SU-DHL-6 (cell line): Measurements from ENCODE around the gene MTPN.

Source experiments
- H2AFZ ChIP-seq: fragments of 200-600 bp; sonication (generic); 2 replicates; pipeline ENCODE4 v1.6.1; 2014; ENCODE audit warnings: low read depth, mild to moderate bottlenecking, moderate library complexity, mixed read lengths, antibody characterized with exemption, low read length; ENCODE audit not compliant: severe bottlenecking
- H3F3A ChIP-seq: fragments of 200-600 bp; shearing (Covaris generic); 2 replicates; pipeline ENCODE4 v1.6.0; 2016; ENCODE audit warnings: antibody characterized with exemption, mild to moderate bottlenecking; ENCODE audit not compliant: insufficient read depth
- H3K27ac ChIP-seq: fragments of 200-600 bp; sonication (generic); 2 replicates; pipeline ENCODE4 v1.5.1; 2016; ENCODE audit warnings: low read depth, mild to moderate bottlenecking, low read length, moderate library complexity, mixed read lengths
- H3K27me3 ChIP-seq: fragments of 200-600 bp; sonication (generic), shearing (Covaris generic); 2 replicates; pipeline ENCODE4 v1.6.0; 2014; ENCODE audit warnings: mild to moderate bottlenecking, low read length
- H3K36me3 ChIP-seq: fragments of 200-600 bp; sonication (generic); 2 replicates; pipeline ENCODE4 v1.6.1; 2014; ENCODE audit warnings: mild to moderate bottlenecking, low read length, mixed read lengths
- H3K4me2 ChIP-seq: fragments of 300-600, 200-600 bp; shearing (Covaris generic), sonication (generic); 2 replicates; pipeline ENCODE4 v1.6.0; 2014; ENCODE audit warnings: low read length, low read depth, mild to moderate bottlenecking; ENCODE audit not compliant: poor library complexity, severe bottlenecking
- H3K4me3 ChIP-seq: fragments of 200-600 bp; sonication (generic); 2 replicates; pipeline ENCODE4 v1.5.1; 2014; ENCODE audit warnings: antibody characterized with exemption, low read length, mild to moderate bottlenecking, mixed read lengths; ENCODE audit not compliant: insufficient read depth, poor library complexity, severe bottlenecking
- H3K79me2 ChIP-seq: fragments of 200-600 bp; sonication (generic); 2 replicates; pipeline ENCODE4 v1.6.1; 2014; ENCODE audit warnings: mild to moderate bottlenecking, low read length, moderate library complexity; ENCODE audit not compliant: insufficient read depth
- H3K9ac ChIP-seq: fragments of 200-600 bp; sonication (generic); 2 replicates; pipeline ENCODE4 v1.7.0; 2014; ENCODE audit warnings: mild to moderate bottlenecking, low read length
- H3K9me2 ChIP-seq: fragments of 200-600 bp; sonication (generic); replicated peaks from 2 replicates; pipeline ENCODE4 v1.6.1; 2014; ENCODE audit warnings: low read length; ENCODE audit not compliant: insufficient read depth
- H3K9me3 ChIP-seq: fragments of 200-600 bp; sonication (generic); 2 replicates; pipeline ENCODE4 v1.6.1; 2014; ENCODE audit warnings: low read length, mixed read lengths; ENCODE audit not compliant: insufficient read depth
- H4K20me1 ChIP-seq: fragments of 200-600 bp; sonication (generic); 2 replicates; pipeline ENCODE4 v1.6.1; 2014; ENCODE audit warnings: low read depth, mild to moderate bottlenecking, antibody characterized with exemption, low read length, moderate library complexity, mixed read lengths
- EZH2phosphoT487 ChIP-seq: fragments of 200-600 bp; sonication (generic), shearing (Covaris generic); conservative IDR thresholded peaks from 2 replicates; pipeline ENCODE4 v1.6.1; 2018; ENCODE audit warnings: mild to moderate bottlenecking, antibody characterized with exemption, low read length, moderate library complexity, mixed read lengths
- TF ChIP-seq, protein P1 (sequence below): fragments of 200-600 bp; sonication (generic); IDR thresholded peaks from one replicate; pipeline ENCODE4 v1.5.1; 2017; ENCODE audit warnings: antibody characterized with exemption, mild to moderate bottlenecking, low read length, moderate library complexity; ENCODE audit not compliant: insufficient read depth, poor library complexity, severe bottlenecking

Gene MTPN

DNA sequence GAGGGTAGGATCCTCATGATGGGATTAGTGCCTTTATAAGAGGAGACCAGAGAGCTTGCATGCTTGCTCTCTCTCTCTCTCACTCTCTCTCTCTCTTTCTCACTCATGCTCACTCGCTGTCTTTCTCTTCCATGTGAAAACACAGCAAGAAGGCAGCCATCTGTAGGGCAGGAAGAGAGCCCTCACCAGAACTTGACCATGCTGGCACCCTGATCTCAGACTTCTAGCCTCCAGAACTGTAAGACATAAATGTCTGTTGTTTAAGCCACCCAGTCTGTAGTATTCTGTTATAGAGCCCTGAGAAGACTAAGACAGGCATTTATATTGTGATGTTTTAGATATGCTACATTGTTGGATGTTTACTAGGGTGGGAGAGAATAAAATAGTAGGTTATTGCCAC lies 43.4 kb upstream of the MTPN start:
- no peak overlapping the region for H3K4me2 ChIP-seq
- H3F3A ChIP-seq: no peaks in the 10 kb centered on the region
- no peak overlapping the region for H3K4me3 ChIP-seq
- H3K9me3 ChIP-seq: no peaks in the 10 kb centered on the region
- H3K9ac ChIP-seq: no peak overlapping the region
- no peaks in the 10 kb centered on the region for H3K27me3 ChIP-seq
- no peak for TF ChIP-seq EZH2phosphoT487
- TF ChIP-seq, protein P1, sequence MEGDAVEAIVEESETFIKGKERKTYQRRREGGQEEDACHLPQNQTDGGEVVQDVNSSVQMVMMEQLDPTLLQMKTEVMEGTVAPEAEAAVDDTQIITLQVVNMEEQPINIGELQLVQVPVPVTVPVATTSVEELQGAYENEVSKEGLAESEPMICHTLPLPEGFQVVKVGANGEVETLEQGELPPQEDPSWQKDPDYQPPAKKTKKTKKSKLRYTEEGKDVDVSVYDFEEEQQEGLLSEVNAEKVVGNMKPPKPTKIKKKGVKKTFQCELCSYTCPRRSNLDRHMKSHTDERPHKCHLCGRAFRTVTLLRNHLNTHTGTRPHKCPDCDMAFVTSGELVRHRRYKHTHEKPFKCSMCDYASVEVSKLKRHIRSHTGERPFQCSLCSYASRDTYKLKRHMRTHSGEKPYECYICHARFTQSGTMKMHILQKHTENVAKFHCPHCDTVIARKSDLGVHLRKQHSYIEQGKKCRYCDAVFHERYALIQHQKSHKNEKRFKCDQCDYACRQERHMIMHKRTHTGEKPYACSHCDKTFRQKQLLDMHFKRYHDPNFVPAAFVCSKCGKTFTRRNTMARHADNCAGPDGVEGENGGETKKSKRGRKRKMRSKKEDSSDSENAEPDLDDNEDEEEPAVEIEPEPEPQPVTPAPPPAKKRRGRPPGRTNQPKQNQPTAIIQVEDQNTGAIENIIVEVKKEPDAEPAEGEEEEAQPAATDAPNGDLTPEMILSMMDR: no peak
- H4K20me1 ChIP-seq: no peaks in the 10 kb centered on the region
- H3K9me2 ChIP-seq: no peaks in the 10 kb centered on the region
- no peaks in the 10 kb centered on the region for H3K36me3 ChIP-seq
- H3K79me2 ChIP-seq: no peaks in the 10 kb centered on the region
- no peak overlapping the region for H2AFZ ChIP-seq
- H3K27ac ChIP-seq: no peak overlapping the region

DNA sequence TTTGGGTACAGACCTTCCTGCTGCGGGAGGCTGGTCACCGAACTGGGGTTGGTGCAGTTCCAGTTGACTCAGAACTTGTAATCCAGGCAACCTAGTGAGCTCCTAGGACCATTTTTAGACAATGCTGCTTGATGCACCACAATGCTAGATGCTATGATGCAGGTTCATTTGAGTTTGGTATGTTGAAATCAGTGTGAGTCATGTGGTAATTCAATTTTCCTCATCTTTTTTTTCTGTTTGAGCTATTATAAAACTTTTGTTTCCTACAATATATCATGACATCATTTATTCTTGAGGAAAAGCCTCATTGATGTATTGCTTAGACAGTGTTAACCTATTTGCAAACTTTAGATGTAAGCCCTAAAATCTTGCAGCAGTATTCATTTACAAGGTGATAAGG lies 40.9 kb upstream of the MTPN start:
- no peaks in the 10 kb centered on the region for H3K9me3 ChIP-seq
- H3F3A ChIP-seq: no peaks in the 10 kb centered on the region
- H3K27ac ChIP-seq: no peak overlapping the region
- no peaks in the 10 kb centered on the region for H4K20me1 ChIP-seq
- H2AFZ ChIP-seq: no peak overlapping the region
- no peak overlapping the region for H3K4me3 ChIP-seq
- no peaks in the 10 kb centered on the region for H3K27me3 ChIP-seq
- no peaks in the 10 kb centered on the region for H3K9me2 ChIP-seq
- no peak overlapping the region for H3K4me2 ChIP-seq
- H3K36me3 ChIP-seq: no peaks in the 10 kb centered on the region
- TF ChIP-seq, protein P1: no peak
- TF ChIP-seq EZH2phosphoT487: no peak
- H3K79me2 ChIP-seq: no peaks in the 10 kb centered on the region
- no peak overlapping the region for H3K9ac ChIP-seq

- Histone ChIP-seq H3K4me2 (no peak overlapping the region), H3F3A (no peaks in the 10 kb centered on the region), H2AFZ (no peak overlapping the region), H3K9ac (no peak overlapping the region), H3K4me3 (no peak overlapping the region), H4K20me1 (no peaks in the 10 kb centered on the region), H3K79me2 (no peaks in the 10 kb centered on the region), H3K27ac (no peak overlapping the region), H3K36me3 (no peaks in the 10 kb centered on the region), H3K9me2 (no peaks in the 10 kb centered on the region), H3K9me3 (no peaks in the 10 kb centered on the region), H3K27me3 (no peaks in the 10 kb centered on the region)
- TF ChIP-seq, protein P1: no peak
- no peak for TF ChIP-seq EZH2phosphoT487
Observed at GRCh38 chr7:136016649-136017395, 39.7 kb upstream of the MTPN start.
